Activated gamma-delta T cell treated with Interleukin-2 at 50 U/mL for 16 hours (primary cell): ENCODE data around the gene MYH10.

ENCODE experiments used
- DNase-seq: peaks from one replicate; pipeline ENCODE4 v3.0.0-alpha.2; 2020

Gene MYH10

GRCh38 chr17:8438441-8438840, 192.1 kb downstream of the MYH10 start:
- peak; percentile 7 for DNase-seq

- DNase-seq = no peak
These were observed 193.7 kb downstream of the MYH10 start for GRCh38 chr17:8436844-8437171.

- DNase-seq = peak; percentile 53
These were observed 194.2 kb downstream of the MYH10 start for GRCh38 chr17:8436169-8436843.

GRCh38 chr17:8435245-8436168, 195.0 kb downstream of the MYH10 start, which contains the start of gene NDEL1:
Gene NDEL1 (plus strand): TSS chr17:8435884. CDS start chr17:8444272, 8,388 bp downstream.
- DNase-seq = peak; percentile 99

DNA sequence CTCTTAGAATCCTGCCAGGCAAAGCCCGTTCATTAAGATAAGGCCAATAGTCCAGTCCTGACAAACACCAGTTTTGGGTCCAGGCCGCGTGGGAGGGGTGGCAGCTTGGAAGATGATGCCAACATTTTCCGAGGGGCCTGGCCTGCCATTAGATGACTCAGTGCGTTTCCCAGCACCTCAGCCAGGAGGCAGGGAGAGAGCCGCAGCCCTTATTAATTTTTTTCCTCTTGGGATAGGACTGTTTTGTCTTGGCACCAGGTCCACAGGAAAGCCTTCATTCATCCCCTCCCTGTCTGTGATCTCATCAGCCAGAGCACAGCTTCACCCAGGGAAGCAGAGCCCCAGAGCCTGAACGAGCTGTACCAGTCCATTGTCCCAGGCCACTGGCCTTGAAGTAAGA, 199.6 kb downstream of the MYH10 start:
- no peak for DNase-seq

DNA sequence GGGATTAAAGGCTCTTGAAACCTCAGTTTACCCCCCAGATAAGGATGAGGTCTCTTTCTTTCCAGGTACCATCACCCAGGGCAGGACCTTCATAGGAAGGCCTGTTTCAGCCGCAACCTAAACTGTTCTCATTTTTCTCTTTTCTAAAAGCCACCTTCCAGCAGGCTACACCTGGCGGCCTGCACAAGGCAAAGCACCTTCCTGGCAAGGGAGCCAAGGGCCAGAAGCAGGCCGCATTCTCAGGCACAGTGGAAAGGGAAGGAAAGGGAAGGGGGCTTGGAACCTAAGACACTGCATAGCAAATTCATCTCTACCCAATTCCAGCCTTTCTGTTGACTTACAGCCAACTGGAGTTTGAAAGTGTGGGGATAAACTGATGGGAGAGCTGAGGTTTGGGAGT, 203.7 kb downstream of the MYH10 start:
- no peak for DNase-seq

GRCh38 chr17:8426094-8426720, 204.3 kb downstream of the MYH10 start:
- DNase-seq = no peak
